AG04449 (cell line): ENCODE data around the gene GNAI3.

Experiments used
- CTCF ChIA-PET: fragments of 350-600 bp; formaldehyde crosslinking; extraction: SDS; loops from one replicate; lab custom pipeline; 2021; ENCODE audit warnings: antibody characterized with exemption; lab: Yijun Ruan, JAX
- POLR2A ChIA-PET: fragments of 400-600, 350-600 bp; formaldehyde crosslinking; extraction: SDS; loops from one replicate; lab custom pipeline; 2020; ENCODE audit warnings: antibody characterized with exemption, inconsistent platforms; lab: Yijun Ruan, JAX
- DNase-seq: peaks from one replicate; pipeline ENCODE4 v3.0.0-alpha.2; 2010; ENCODE audit warnings: low read depth, low spot score
- H3K4me3 ChIP-seq: 2 replicates; pipeline ENCODE4 v1.5.1; 2011; ENCODE audit warnings: low read depth, mild to moderate bottlenecking, control low read depth, low read length
- TF ChIP-seq, protein P1 (sequence below): IDR thresholded peaks from one replicate; pipeline ENCODE4 v1.5.1; 2011; ENCODE audit warnings: mild to moderate bottlenecking, moderate library complexity, low read length, control low read depth, inconsistent platforms; ENCODE audit not compliant: insufficient read depth; ENCODE audit errors: missing control alignments

The GNAI3 gene

GRCh38 chr1:109569323-109569722 lies 20.9 kb downstream of the GNAI3 start:
- no peak overlapping the region for H3K4me3 ChIP-seq
- TF ChIP-seq, protein P1, sequence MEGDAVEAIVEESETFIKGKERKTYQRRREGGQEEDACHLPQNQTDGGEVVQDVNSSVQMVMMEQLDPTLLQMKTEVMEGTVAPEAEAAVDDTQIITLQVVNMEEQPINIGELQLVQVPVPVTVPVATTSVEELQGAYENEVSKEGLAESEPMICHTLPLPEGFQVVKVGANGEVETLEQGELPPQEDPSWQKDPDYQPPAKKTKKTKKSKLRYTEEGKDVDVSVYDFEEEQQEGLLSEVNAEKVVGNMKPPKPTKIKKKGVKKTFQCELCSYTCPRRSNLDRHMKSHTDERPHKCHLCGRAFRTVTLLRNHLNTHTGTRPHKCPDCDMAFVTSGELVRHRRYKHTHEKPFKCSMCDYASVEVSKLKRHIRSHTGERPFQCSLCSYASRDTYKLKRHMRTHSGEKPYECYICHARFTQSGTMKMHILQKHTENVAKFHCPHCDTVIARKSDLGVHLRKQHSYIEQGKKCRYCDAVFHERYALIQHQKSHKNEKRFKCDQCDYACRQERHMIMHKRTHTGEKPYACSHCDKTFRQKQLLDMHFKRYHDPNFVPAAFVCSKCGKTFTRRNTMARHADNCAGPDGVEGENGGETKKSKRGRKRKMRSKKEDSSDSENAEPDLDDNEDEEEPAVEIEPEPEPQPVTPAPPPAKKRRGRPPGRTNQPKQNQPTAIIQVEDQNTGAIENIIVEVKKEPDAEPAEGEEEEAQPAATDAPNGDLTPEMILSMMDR: no peak
- no peak for DNase-seq
- ChIA-PET POLR2A (interaction anchor here (2.4 kb wide), 1 partner anchor 23 kb away, joined by 6 read pairs; no protein-coding TSS in a partner anchor), CTCF (interaction anchor here (0.6 to 4.0 kb wide), 5 partner anchors 11 to 72 kb away, joined by 3 to 15 read pairs (median 6); no protein-coding TSS in a partner anchor)

GRCh38 chr1:109570414-109570813 lies 22.0 kb downstream of the GNAI3 start:
- POLR2A ChIA-PET: interaction anchor here (0.6 to 2.4 kb wide), 3 partner anchors 14 to 414 kb away, joined by 3 to 6 read pairs (median 5); partner anchors contain the start of gene AHCYL1
- TF ChIP-seq, protein P1: no peak
- DNase-seq: no peak
- CTCF ChIA-PET: interaction anchor here (0.6 to 4.0 kb wide), 6 partner anchors 12 to 70 kb away, joined by 3 to 15 read pairs (median 5); no protein-coding TSS in a partner anchor
- no peak overlapping the region for H3K4me3 ChIP-seq

DNA sequence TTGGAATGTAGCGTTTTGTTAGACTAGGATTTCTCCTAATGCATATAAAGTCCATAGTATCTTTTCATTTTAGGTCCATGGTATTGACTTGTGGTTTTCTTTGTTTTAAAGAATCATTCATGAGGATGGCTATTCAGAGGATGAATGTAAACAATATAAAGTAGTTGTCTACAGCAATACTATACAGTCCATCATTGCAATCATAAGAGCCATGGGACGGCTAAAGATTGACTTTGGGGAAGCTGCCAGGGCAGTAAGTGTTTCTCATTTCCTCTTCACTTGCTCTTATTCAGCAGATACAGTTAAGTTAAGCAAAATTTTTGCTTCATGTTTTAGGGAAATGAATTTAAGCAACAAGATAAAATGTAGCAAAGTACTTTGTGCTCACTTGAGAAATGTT lies 25.4 kb downstream of the GNAI3 start:
- no peak overlapping the region for H3K4me3 ChIP-seq
- POLR2A ChIA-PET: no interaction called here
- CTCF ChIA-PET: interaction anchor here (1.0 to 1.4 kb wide), 2 partner anchors 10 to 14 kb away, joined by 4 read pairs; no protein-coding TSS in a partner anchor
- TF ChIP-seq, protein P1: no peak
- no peak for DNase-seq

GRCh38 chr1:109578947-109579443 lies 30.6 kb downstream of the GNAI3 start:
- TF ChIP-seq, protein P1: no peak
- H3K4me3 ChIP-seq: no peak overlapping the region
- POLR2A ChIA-PET: interaction anchor here (0.5 to 0.8 kb wide), 3 partner anchors 17 to 33 kb away, joined by 3 to 4 read pairs (median 3); partner anchors contain the start of gene GNAI3
- CTCF ChIA-PET: interaction anchor here (1.3 to 1.6 kb wide), 2 partner anchors 11 to 536 kb away, joined by 3 to 5 read pairs; no protein-coding TSS in a partner anchor
- DNase-seq: no peak

DNA sequence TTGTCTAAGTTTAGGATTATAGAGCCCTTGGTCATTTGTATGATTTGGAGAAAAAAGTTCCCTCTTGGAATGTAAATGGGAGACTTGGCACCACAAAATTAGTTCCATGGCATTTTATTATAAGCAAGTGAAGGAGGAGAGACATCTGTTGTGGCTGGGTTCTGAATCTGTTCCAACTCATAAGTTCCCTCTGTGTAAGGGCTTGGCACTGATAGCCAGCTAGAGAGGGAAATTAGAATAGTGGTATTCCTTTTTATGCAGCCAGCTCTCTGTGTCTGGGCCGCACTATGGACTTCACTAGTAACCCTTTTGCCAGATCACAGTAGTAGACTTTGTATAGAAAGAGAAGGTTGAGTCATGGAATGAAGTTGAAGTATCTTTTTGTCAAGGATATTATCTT lies 31.1 kb downstream of the GNAI3 start:
- ChIA-PET POLR2A (interaction anchor here (0.5 to 0.8 kb wide), 3 partner anchors 16 to 33 kb away, joined by 3 to 4 read pairs (median 3); partner anchors contain the start of gene GNAI3), CTCF (interaction anchor here (1.3 to 1.6 kb wide), 2 partner anchors 11 to 536 kb away, joined by 3 to 5 read pairs; no protein-coding TSS in a partner anchor)
- DNase-seq: no peak
- TF ChIP-seq, protein P1: no peak
- no peak overlapping the region for H3K4me3 ChIP-seq

DNA sequence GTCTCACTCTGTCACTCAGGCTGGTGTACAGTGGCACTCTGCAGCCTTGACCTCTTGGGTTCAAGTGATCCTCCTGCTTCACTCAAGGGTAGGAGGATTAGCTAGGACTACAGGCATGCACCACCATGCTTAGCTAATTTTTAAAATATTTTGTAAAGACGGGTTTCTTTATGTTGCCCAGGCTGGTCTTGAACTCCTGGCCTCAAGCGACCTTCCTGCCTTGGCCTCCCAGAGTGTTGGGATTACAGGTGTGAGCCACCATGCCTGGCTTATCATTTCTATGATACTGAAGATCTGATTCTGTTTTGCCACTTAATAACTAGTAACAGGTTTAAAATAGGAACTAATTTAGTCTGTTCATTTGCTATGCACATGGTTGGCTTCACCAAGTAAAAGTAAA lies 33.6 kb downstream of the GNAI3 start:
- TF ChIP-seq, protein P1: no peak
- ChIA-PET POLR2A (no interaction called here), CTCF (interaction anchor here (1.2 to 1.6 kb wide), 2 partner anchors 11 to 59 kb away, joined by 3 read pairs; no protein-coding TSS in a partner anchor)
- H3K4me3 ChIP-seq: no peak overlapping the region
- no peak for DNase-seq
